Left lung (tissue), 10 donors: ENCODE results near the gene SLC40A1. TPM values are rescaled to one million over a fixed set of nuclear protein-coding genes. Genes with fewer than 3 reads are reported as not detected.

Experiments
- ATAC-seq: fragments of 200-7000 bp; cut with Tn5 transposase; one replicate; pipeline ENCODE4 v1.9.1; 2020; ENCODE audit warnings: moderate library complexity
- DNase-seq, 4 donors: peaks; one replicate each; pipeline ENCODE4 v3.0.0-alpha.2; 2013 to 2020
- H3K27ac ChIP-seq, 2 donors: fragments of 200-600 bp; sonication (generic) in 1 of 2; one replicate each; pipeline versions ENCODE4 v1.5.0 to v1.8.0; 2020 to 2021
- H3K27me3 ChIP-seq, 2 donors: fragments of 200-600 bp; sonication (generic) in 1 of 2; one replicate each; pipeline versions ENCODE4 v1.5.0 to v1.8.0; 2020 to 2021
- H3K36me3 ChIP-seq, 2 donors: fragments of 200-600 bp; sonication (generic) in 1 of 2; one replicate each; pipeline versions ENCODE4 v1.5.0 to v1.8.0; 2020 to 2021
- H3K4me1 ChIP-seq, 2 donors: fragments of 200-600 bp; one replicate each; pipeline ENCODE4 v1.8.0; 2021
- H3K4me3 ChIP-seq, 2 donors: fragments of 200-600 bp; sonication (generic) in 1 of 2; one replicate each; pipeline versions ENCODE4 v1.5.0 to v1.8.0; 2020 to 2021; ENCODE audit warnings: mild to moderate bottlenecking in 1 of 2
- H3K9me3 ChIP-seq, 2 donors: fragments of 200-600 bp; sonication (generic) in 1 of 2; one replicate each; pipeline versions ENCODE4 v1.5.0 to v1.8.0; 2020 to 2021
- intact Hi-C, 2 donors: fragments of 100-400 bp; cut with DNase I; formaldehyde crosslinking; loops; one replicate each; pipeline versions ENCODE4 v1.11.2 to v1.14.2; 2022
- polyA plus RNA-seq, 6 donors: library from polyadenylated mRNA; unstranded; fragments of 120-200 nt; gene quantifications; one replicate each; pipeline ENCODE4 v1.2.1, GENCODE V29; 2013; ENCODE audit not compliant: insufficient read length in 6 of 6
- total RNA-seq, 2 donors: library from RNA; stranded (reverse); fragmentation: NEBNext Ultra II Directional; extraction: Animal tissue kit (Norgen Biotek cat#: 25700); gene quantifications; one replicate each; pipeline ENCODE4 v1.2.1, GENCODE V29; 2021
- TF ChIP-seq, protein P1 (sequence below), 2 donors: fragments of 200-600 bp; sonication (generic) in 1 of 2; IDR thresholded peaks; one replicate each; pipeline versions ENCODE4 v1.5.0 to v1.8.0; 2021; ENCODE audit warnings: antibody characterized with exemption in 2 of 2
- donor health status: DM: no; HTN: yes; CAD: no.
- donor health status: DM: no; HTN: no; CAD: no.

The SLC40A1 gene
- total and polyA plus RNA-seq, 8 donors, result 104 to 242 (median 212) TPM

- TF ChIP-seq, protein P1, sequence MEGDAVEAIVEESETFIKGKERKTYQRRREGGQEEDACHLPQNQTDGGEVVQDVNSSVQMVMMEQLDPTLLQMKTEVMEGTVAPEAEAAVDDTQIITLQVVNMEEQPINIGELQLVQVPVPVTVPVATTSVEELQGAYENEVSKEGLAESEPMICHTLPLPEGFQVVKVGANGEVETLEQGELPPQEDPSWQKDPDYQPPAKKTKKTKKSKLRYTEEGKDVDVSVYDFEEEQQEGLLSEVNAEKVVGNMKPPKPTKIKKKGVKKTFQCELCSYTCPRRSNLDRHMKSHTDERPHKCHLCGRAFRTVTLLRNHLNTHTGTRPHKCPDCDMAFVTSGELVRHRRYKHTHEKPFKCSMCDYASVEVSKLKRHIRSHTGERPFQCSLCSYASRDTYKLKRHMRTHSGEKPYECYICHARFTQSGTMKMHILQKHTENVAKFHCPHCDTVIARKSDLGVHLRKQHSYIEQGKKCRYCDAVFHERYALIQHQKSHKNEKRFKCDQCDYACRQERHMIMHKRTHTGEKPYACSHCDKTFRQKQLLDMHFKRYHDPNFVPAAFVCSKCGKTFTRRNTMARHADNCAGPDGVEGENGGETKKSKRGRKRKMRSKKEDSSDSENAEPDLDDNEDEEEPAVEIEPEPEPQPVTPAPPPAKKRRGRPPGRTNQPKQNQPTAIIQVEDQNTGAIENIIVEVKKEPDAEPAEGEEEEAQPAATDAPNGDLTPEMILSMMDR (IDR thresholded peaks at IDR 0.05), result no peak
- Histone ChIP-seq H3K4me3 (no peak overlapping the region), H3K36me3 (no peaks in the 10 kb centered on the region), H3K27me3 (no peaks in the 10 kb centered on the region), H3K27ac (no peak overlapping the region), H3K9me3 (no peaks in the 10 kb centered on the region), H3K4me1 (peaks cover 0 to 7% of the 10 kb centered on the region in 2 donors)
- DNase-seq, result no peak
- ATAC-seq, result no peak
- intact Hi-C loops, result no loop called here
Measured at GRCh38 chr2:189543367-189543766, 37.2 kb downstream of the SLC40A1 start.

DNA sequence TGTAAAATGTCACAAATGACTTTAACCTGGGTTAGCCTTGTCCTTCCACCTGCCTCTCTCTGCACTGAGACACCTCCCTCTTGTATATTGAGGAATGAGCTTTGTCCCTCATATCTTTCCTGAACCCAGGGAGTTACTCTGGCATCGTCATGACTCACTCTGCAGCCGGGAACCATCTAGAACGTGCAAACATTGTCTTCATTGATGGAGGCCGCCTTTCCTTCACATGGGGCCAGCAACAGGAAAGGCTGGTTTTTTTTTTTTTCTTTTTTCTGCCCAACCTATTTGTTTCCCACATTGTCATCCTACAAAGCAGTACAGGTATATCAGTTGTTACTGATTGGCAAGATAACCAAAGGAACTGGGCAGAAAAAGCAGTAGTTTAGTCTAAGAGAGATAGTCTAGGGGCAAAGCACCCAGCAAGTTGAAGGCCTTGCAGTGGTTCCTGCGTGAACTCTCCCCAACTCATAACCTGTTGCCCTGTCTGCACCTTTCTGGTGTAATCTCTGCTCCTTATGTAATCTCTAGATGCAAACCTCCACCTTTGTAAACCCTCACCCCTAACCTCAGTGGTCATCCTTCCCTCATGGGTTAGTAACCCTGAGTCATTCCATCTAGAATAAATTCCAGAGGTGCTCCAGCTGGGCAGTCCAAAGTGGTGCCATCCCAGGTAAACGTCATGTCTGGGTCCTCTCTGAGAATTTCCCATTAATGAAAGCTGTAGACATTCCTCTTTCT is 38.3 kb downstream of the SLC40A1 start:
- DNase-seq (no peak), ATAC-seq (no peak)
- Histone ChIP-seq H3K27me3 (no peaks in the 10 kb centered on the region), H3K4me1 (peaks cover 0 to 7% of the 10 kb centered on the region in 2 donors), H3K4me3 (no peak overlapping the region), H3K36me3 (no peaks in the 10 kb centered on the region), H3K9me3 (no peaks in the 10 kb centered on the region), H3K27ac (no peak overlapping the region)
- TF ChIP-seq, protein P1 (IDR thresholded peaks at IDR 0.05), result no peak
- intact Hi-C loops, result no loop called here

DNA sequence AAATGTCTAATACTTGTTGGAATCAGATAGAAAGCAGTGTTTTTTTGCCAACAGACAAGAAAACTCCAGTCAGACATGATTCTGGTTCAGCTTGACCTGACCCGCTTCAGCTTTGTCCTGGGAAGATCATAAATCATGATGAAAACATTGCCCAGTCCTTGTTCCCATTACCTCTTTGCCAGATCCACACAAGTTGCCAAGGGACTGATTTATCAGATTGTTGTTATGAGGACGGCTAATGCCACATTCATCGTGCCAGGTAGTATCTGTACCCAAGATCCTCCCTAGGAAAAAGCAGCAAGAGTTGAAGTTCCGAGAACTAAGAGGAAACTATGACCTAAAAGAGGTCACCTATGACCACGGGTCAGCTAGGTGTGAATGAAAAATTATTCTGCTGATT is 39.0 kb downstream of the SLC40A1 start:
- H3K27me3 ChIP-seq, result no peaks in the 10 kb centered on the region
- TF ChIP-seq, protein P1 (IDR thresholded peaks at IDR 0.05), result no peak
- H3K27ac ChIP-seq, result no peak overlapping the region
- intact Hi-C loops, result no loop called here
- no peak overlapping the region for H3K4me3 ChIP-seq
- DNase-seq (no peak), ATAC-seq (no peak)
- H3K4me1 ChIP-seq, result peaks cover 0 to 7% of the 10 kb centered on the region in 2 donors
- H3K36me3 ChIP-seq, result no peaks in the 10 kb centered on the region
- H3K9me3 ChIP-seq, result no peaks in the 10 kb centered on the region

DNA sequence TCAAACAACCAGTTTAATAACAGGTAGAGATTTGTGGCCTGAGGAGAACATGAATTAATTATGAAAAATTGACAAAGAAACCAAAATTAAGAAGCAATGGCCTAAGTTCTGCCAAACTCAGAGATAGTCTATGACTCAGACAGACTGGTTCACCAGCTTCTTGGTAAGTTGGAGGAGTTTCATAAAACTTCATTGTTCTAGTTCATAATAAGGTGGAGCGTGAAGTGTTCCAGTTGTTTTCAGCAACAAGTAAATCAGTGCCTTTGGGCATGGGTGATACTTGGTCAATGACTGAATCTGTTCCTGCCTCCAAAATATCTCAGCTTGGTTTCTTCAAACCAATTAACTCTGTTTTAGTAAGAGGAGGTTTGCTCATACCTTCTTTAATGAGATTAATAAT is 40.0 kb downstream of the SLC40A1 start:
- no peak for DNase-seq
- H3K27ac ChIP-seq, result no peak overlapping the region

GRCh38 chr2:189538402-189538801 is 42.2 kb downstream of the SLC40A1 start:
- H3K27ac ChIP-seq, result no peak overlapping the region
- ATAC-seq, result no peak
- DNase-seq, result no peak
- no peaks in the 10 kb centered on the region for H3K36me3 ChIP-seq
- intact Hi-C loops, result no loop called here
- H3K9me3 ChIP-seq, result no peaks in the 10 kb centered on the region
- no peaks in the 10 kb centered on the region for H3K27me3 ChIP-seq
- TF ChIP-seq, protein P1 (IDR thresholded peaks at IDR 0.05), result no peak
- peaks cover 8 to 11% of the 10 kb centered on the region in 2 donors for H3K4me1 ChIP-seq
- H3K4me3 ChIP-seq, result no peak overlapping the region

More for the DNA sequence above, 40.0 kb downstream of the SLC40A1 start:
- Histone ChIP-seq H3K27me3 (no peaks in the 10 kb centered on the region), H3K9me3 (no peaks in the 10 kb centered on the region), H3K36me3 (no peaks in the 10 kb centered on the region), H3K4me3 (no peak overlapping the region), H3K4me1 (peaks cover 0 to 7% of the 10 kb centered on the region in 2 donors)
- ATAC-seq, result no peak
- TF ChIP-seq, protein P1 (IDR thresholded peaks at IDR 0.05), result no peak
- intact Hi-C loops, result no loop called here
